Effector memory CD4-positive, alpha-beta T cell (primary cell): ENCODE measurements around the gene METTL25B.

Experiments used
- DNase-seq, 3 donors: peaks; one replicate each; pipeline ENCODE4 v3.0.0-alpha.2; 2020
- H3K27ac ChIP-seq: 2 replicates; pipeline ENCODE4 v1.7.0; 2013; ENCODE audit warnings: mild to moderate bottlenecking, low read length, moderate library complexity; ENCODE audit not compliant: insufficient read depth, poor library complexity, severe bottlenecking
- H3K27me3 ChIP-seq: replicated peaks from 2 replicates; pipeline ENCODE4 v1.7.0; 2013; ENCODE audit warnings: mild to moderate bottlenecking, low read length; ENCODE audit not compliant: insufficient read depth, control insufficient read depth, poor library complexity, severe bottlenecking
- H3K36me3 ChIP-seq: 2 replicates; pipeline ENCODE4 v1.7.0; 2013; ENCODE audit warnings: mild to moderate bottlenecking, low read length, moderate library complexity; ENCODE audit not compliant: control insufficient read depth, insufficient read depth
- H3K4me1 ChIP-seq: 2 replicates; pipeline ENCODE4 v1.7.0; 2013; ENCODE audit warnings: low read length, mild to moderate bottlenecking; ENCODE audit not compliant: control insufficient read depth, insufficient read depth, poor library complexity, severe bottlenecking
- H3K4me3 ChIP-seq: 2 replicates; pipeline ENCODE4 v1.7.0; 2013; ENCODE audit warnings: low read length, low read depth, mild to moderate bottlenecking; ENCODE audit not compliant: insufficient read depth, poor library complexity, severe bottlenecking
- H3K9me3 ChIP-seq: 2 replicates; pipeline ENCODE4 v1.7.0; 2013; ENCODE audit warnings: mild to moderate bottlenecking, low read length, moderate library complexity; ENCODE audit not compliant: control insufficient read depth

METTL25B gene

DNA sequence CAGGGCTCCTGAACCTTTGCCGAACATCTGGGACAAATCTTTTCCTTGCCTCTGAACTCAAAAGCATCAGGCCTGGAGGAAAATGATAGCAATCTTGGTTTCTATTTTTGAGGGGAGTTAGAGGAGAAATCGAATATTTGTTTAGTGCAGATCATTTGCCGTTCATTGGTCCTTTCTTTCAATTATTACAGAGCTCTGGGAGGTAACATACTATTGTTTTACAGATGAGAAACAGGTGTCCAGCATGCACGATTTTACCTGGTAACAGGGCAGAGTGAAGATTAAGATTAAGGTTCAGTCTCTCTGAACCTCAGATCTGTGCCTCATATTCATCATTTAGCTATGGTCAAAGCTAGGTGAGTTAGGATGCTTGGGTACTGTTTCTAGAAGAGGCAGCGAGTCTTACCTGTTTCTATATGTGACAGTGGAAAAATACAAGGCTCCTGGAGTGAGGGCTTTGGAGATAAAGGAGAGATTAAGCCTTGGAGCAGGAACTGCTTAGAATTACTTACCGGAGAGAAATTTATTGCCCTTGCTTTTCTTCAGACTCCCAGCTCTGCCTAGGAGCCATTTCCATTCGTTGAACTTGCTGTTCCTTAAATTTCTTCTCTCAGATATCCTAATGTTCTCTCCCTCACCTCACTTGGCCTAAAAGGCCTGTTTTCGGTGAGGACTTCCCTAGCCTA lies 40.5 kb downstream of the METTL25B start:
- no peak for DNase-seq
- peaks cover 9% of the 10 kb centered on the region for H3K36me3 ChIP-seq
- H3K27me3 ChIP-seq, result no peaks in the 10 kb centered on the region
- peak overlapping the region; percentile 93 for H3K4me3 ChIP-seq
- H3K9me3 ChIP-seq, result no peaks in the 10 kb centered on the region
- H3K27ac ChIP-seq, result peak overlapping the region; percentile 98
- peaks cover 28% of the 10 kb centered on the region for H3K4me1 ChIP-seq

DNA sequence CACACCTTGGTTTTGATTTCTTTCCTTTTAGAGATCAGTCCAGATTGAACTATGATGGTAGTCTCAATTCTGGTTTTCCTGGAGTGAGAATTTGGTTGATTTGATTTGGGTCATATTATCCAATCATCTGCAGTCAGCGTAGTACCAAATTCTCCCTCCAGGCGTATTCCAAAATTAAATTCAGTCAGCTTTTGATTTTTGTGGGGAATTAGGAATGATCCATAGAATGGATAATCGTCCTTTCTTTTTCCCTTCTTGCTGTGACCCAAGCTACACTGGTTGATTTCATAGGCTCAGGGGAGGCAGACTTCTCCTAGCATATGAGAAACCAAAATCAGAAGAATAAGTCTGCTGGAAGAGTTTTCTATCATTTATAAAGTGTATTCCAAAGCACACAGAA lies 44.0 kb downstream of the METTL25B start:
- H3K36me3 ChIP-seq, result peaks cover 9% of the 10 kb centered on the region
- no peak overlapping the region for H3K27ac ChIP-seq
- H3K9me3 ChIP-seq, result no peaks in the 10 kb centered on the region
- no peaks in the 10 kb centered on the region for H3K27me3 ChIP-seq
- peaks cover 25% of the 10 kb centered on the region for H3K4me1 ChIP-seq
- no peak overlapping the region for H3K4me3 ChIP-seq
- no peak for DNase-seq

DNA sequence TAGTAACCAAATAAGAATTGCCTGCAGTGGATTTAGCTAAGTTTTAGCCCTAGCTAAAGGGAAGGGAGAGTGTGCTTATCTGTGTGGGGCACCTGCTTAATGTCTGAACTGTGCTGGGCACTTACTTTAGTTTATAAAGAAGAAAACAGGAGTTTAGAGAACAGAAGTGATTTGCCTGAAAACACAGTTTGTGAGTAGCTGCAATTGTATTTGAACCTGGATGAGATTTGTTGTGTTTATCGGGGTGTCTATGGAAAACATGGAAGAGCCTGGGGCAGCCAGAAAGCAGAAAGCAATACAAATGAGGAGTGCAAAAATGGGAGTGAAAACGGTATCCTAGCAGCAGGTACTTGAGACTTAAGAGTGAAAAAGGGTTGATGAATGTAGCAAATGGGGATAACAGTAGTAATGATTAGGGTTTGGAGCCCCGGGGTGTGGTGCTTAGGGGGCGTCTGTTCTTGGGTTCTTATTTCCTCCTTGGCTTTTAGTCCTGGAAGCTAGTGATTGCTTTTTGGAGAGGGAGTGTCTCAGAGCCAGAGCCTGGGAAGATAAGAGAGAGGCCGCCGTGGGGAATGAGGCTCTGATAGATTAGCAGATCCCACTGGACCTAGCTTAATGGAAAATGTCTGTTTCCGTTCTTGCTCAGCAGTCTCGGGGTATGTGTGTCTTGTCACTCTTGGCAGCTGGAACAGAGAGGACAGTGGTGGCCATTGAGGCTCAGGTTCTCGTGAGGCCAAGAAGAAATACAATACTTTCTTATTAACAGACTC lies 44.6 kb downstream of the METTL25B start:
- no peaks in the 10 kb centered on the region for H3K9me3 ChIP-seq
- H3K4me3 ChIP-seq, result no peak overlapping the region
- no peak overlapping the region for H3K27ac ChIP-seq
- no peaks in the 10 kb centered on the region for H3K27me3 ChIP-seq
- peaks cover 27% of the 10 kb centered on the region for H3K4me1 ChIP-seq
- DNase-seq, result no peak
- peaks cover 9% of the 10 kb centered on the region for H3K36me3 ChIP-seq

DNA sequence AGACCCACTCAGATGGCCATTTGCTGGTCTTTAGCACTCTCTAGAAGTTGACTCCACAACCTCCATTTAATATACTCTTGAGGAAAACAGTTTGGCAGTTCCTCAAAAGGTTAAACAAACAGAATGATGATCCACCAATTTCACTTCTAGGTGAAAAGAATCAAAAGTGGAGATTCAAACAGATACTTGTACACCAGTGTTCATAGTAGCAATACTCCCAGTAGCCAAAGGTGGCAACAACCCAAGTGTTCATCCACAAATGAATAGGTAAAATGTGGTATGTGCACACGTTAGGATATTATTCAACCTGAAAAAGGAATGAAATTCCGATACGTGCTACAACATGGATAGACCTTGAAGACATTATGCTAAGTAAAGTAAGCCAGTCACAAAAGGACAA lies 45.3 kb downstream of the METTL25B start:
- no peak overlapping the region for H3K27ac ChIP-seq
- no peak overlapping the region for H3K4me3 ChIP-seq
- H3K4me1 ChIP-seq, result peaks cover 20% of the 10 kb centered on the region
- no peaks in the 10 kb centered on the region for H3K9me3 ChIP-seq
- no peaks in the 10 kb centered on the region for H3K27me3 ChIP-seq
- H3K36me3 ChIP-seq, result peaks cover 9% of the 10 kb centered on the region
- DNase-seq, result no peak

DNA sequence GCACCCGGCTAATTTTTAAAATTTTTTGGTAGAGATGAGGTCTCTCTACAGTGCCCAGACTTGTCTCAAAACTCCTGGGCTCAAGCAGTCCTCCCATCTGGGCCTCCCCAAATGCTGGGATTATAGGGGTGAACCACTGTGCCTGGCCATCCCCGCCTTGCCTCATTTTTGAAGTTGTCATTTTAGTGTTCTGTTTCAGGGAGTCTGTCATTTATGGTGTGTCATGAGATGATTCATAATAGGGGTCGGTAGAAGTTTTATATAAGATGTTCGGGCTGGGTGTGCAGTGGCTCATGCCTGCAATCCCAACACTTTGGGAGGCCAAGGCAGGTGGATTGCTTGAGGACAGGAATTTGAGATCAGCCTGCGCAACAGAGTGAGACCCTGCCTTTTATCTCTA lies 47.5 kb downstream of the METTL25B start:
- Histone ChIP-seq H3K27me3 (no peaks in the 10 kb centered on the region), H3K4me1 (peaks cover 8% of the 10 kb centered on the region), H3K27ac (no peak overlapping the region), H3K4me3 (no peak overlapping the region), H3K36me3 (peaks cover 4% of the 10 kb centered on the region), H3K9me3 (no peaks in the 10 kb centered on the region)
- DNase-seq, result no peak

DNA sequence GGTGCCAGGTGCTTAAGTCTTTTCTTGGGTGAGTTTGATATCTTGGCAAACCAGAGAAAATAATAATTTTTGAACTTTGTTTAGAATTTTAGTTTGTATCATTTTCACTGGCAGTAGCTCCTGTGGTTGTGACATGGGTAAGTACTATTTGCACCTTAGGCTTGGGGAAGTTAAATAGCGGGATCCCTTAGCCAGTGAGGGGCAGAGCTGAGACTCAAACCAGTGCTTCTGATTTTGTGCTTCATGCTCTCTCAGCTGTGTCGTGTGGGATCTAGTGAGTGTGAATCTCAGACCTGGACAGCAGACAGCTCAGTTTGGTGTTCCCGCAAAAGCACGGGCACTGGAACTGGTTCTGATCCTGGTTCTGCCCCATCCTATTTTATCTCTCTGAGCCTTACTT lies 48.7 kb downstream of the METTL25B start:
- H3K4me1 ChIP-seq, result peaks cover 5% of the 10 kb centered on the region
- no peak overlapping the region for H3K27ac ChIP-seq
- no peaks in the 10 kb centered on the region for H3K27me3 ChIP-seq
- no peaks in the 10 kb centered on the region for H3K9me3 ChIP-seq
- H3K36me3 ChIP-seq, result peaks cover 8% of the 10 kb centered on the region
- no peak for DNase-seq
- no peak overlapping the region for H3K4me3 ChIP-seq

DNA sequence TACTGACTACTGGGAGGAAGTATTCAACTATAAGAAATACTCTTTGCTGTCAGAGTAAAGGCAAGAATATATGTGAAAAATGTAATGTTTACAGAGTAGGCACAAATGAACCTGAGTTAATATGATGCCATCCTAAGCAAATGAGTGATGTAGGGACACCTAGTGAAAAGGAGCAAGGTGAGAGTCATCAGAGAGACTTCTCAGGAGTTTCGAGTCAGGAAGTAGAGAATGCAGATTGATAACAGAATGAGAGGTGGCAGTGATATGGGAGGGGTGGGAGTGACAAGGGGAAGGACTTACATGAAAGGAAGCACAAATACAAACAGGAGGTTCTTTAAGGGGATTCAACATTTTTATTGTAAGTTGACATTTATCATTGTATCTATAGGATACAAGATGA lies 49.3 kb downstream of the METTL25B start:
- no peak for DNase-seq
- Histone ChIP-seq H3K36me3 (peaks cover 12% of the 10 kb centered on the region), H3K4me1 (peaks cover 5% of the 10 kb centered on the region), H3K9me3 (no peaks in the 10 kb centered on the region), H3K4me3 (no peak overlapping the region), H3K27ac (no peak overlapping the region), H3K27me3 (no peaks in the 10 kb centered on the region)

DNA sequence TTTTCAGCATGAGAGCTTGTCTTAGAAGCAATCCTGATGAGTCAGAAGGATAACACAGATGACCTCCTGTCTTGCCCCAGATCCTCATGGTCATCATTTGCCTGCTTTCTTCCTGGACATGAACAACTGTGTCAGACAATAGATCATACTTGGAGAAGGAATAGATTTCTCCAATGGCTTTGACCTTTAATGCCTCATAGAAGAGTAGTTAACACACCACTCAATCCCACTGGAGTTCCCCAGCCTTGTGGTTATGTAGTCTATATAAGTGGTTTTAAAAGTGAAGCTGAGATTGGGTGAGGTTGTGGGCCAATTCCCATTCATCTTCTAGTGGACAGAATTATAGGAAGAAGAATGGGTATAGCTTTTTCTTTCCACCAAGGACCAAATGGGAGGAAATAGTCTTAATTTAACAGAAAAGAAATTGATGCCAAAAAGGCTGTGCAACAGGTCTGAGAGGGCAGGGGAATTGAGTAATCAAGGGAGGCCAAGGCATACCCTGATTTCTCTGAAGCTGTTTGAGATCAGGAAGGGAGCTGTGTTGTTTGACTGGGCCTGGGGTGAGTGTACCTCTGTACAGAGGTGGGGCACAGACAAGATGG lies 53.4 kb downstream of the METTL25B start:
- Histone ChIP-seq H3K36me3 (peaks cover 33% of the 10 kb centered on the region), H3K27ac (no peak overlapping the region), H3K27me3 (no peaks in the 10 kb centered on the region), H3K4me3 (no peak overlapping the region), H3K9me3 (no peaks in the 10 kb centered on the region), H3K4me1 (peaks cover 5% of the 10 kb centered on the region)
- DNase-seq, result no peak

DNA sequence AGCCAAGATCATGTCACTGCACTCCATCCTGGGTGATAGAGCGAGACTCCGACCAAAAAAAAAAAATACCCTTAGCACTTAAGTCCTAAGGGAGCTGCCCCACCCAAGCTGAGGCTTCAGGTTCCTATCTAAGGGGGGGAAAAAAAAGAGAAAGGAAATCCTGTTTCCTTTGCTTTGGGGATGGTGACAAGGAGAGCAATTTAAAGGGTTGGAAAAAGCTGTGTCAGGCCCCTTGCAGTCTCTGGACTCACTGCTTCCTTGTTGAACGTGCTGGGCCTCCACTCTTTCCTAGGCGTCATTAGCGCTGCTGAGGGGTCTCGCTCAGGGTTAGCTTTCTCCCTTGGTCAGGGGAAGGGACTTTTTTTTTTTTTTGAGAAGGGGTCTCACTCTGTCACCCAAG lies 57.2 kb downstream of the METTL25B start:
- Histone ChIP-seq H3K36me3 (peaks cover 55% of the 10 kb centered on the region), H3K4me3 (no peak overlapping the region), H3K9me3 (no peaks in the 10 kb centered on the region), H3K27ac (no peak overlapping the region), H3K4me1 (no peaks in the 10 kb centered on the region), H3K27me3 (no peaks in the 10 kb centered on the region)
- no peak for DNase-seq
